Embryonic facial prominence (tissue), 1 donor: Measurements from ENCODE around the gene ATP2B2.

Experiments
- DNase-seq: peaks from one replicate; pipeline ENCODE4 v3.0.0-alpha.2; 2016; ENCODE audit errors: extremely low spot score

The ATP2B2 gene

DNA sequence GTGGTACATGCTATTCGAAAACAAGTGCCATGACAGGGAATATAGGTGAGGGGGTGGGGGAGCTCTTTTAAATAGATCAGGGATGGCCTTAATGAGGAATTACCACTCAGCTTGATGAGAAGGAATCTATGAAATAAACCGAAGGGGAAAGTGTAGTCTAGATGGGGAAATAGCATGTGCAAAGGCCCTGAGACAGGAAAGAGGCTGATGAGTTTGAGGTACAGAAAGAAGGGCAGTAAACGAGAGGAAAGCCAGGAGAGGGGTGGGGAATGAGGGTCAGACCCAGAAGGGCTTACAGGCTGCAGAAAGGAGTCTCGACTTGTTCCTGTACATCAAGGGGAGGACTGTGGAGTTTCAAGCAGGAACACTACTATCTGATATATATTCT is 12.2 kb downstream of the ATP2B2 start:
- DNase-seq: no peak

DNA sequence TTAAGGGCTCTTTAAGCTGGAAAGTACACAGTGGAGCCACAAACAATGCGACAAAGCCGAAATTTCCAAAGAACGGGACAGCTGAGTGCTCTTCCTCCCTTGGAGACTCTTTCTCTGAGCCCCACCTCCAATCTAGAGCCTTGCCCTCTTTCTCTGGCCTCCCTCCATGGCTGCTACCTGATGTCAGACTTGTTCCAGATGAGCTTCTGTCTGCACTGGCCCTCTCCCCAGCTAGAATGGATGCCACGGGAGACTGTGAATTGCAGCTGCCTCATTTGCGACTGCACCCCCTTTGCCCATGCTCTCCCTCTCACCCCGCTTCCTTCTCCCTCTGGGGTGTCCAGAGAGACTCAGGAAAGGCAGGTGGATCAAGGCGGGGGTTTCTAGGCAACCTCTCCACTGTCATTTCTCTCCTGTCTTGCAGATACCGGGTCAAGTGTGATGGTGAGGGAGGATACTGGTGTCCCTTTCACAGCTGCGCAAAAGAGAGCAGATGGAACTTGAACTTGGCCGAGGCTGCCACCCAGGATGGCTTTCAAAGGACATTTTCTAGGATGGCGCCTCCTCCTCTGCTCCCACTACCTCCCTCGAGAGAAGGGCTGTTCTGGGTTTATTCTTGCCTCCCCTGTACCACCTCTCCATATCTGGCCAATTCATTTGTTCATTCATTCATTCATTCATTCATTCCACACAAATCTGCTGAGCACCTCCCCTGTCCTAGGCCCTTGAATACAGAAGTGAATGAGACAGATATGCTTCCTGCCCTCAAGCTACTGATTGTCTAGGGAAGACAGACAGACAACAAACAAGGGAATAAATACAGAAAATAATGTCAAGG is 12.8 kb downstream of the ATP2B2 start:
- no peak for DNase-seq

DNA sequence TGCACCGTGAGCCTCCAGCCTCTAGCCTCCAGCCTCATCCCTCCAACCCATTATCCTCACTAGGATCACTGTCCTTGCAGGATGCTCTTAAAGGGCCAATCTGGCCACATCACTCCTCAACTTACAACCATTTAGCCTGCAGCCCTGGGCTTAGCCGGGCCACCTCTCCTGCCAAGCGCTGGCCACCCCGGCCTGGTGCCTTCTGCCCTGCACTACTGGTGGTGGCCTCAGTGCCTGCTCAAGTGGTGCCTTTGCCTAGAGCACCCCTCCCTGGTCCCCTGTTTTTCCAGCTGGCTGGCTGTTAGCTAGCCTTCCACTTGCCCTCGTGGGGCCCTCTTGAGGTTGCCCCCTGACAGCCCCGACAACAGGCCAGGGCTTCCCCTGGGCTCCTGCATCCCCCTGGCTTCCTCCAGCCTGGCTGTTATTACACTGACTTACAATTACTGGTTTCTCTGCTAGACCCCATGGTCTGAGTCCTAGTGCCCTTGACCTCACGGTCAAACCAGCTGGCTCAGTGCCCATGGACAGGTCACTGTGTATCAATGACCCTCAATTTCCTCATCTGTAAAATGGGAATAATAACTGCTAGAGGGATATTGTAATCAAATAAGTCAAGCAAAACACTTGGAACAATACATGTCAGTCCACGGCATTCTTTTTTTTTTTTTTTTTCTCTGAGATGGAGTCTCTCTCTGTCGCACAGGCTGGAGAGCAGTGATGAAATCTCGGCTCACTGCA is 15.5 kb downstream of the ATP2B2 start:
- DNase-seq: no peak

DNA sequence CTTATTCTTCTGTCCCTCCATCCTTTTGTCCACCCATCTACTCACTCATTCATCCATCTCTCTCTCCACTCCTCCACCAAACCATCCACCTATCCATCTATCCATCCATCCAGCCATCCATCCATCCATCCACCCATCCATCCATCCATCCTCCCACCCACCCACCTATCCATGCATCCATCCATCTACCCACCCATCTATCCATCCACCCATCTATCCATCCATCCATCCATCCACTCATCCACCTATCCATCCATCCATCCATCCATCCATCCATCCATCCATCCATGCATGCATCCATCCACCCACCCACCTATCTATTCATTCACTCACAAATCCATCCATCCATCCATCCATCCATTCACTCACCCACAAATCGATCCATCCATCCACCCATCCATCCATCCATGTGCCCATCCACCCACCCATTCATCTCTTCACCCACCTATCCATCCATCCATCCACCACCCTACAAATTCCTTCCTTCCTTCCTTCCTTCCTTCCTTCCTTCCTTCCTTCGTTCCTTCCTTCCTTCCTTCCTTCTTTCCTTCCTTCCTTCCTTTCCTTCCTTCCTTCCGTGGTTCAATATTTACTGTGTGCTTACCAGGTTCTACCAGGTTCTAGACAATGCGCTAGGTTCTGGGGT is 17.3 kb downstream of the ATP2B2 start:
- no peak for DNase-seq

DNA sequence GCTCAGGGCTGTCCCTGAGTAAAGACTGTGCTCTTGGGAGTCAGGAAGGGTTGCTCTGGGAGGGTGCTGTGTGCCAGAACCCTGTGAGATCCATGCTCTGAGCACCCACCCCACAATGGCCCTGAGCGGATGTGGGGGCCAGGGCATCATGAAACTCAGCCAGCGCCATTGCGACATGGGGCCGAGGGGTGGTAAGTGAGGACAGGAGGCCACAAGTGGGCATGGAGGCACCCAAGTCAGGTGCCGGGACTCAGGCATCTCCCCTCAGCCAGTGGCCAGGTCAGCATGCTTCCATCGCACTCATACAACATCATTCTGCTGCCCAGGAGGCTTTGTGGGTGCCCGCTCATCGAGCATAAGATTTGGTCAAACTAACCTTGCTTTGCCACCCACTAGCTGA is 19.6 kb downstream of the ATP2B2 start:
- no peak for DNase-seq

DNA sequence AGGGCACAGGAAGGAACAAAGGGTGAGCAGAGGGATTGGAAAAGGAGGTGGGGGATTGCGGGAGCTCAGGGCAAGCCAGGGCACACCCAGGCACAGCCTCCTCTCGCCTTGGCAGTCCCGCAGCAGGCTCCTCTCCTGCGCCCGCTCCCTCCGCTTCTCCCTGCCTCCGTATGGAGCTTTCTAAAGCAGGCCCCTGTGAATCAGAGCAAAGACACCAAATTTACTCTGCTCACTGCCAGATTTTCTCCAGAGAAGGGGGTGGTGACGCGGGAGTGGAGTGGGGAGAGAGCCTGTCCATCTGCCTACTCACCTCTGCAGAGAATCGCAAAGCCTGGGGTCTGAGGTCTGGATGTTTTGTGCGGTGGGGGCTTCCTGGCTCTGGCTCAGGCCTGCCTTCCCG is 20.0 kb downstream of the ATP2B2 start:
- DNase-seq: no peak

DNA sequence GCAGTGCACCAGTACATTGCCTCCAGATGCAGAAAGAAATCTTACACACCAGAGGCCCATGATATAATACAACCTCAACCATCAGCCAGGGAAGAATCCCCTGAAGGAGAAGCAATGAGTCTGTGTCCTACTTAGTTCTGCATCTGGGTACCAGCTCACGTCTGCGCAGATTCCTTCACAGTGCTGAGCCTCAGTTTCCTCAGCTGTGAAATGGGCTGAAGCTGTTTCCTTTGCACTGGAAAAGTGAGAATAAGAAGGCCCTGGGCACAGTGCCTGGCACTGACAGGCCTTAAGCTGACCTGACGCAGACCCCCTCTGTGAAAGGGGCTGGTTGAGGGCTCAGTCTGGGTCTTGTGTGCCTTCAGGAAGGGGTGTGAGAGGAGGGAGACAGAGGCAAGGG is 20.7 kb downstream of the ATP2B2 start:
- no peak for DNase-seq

DNA sequence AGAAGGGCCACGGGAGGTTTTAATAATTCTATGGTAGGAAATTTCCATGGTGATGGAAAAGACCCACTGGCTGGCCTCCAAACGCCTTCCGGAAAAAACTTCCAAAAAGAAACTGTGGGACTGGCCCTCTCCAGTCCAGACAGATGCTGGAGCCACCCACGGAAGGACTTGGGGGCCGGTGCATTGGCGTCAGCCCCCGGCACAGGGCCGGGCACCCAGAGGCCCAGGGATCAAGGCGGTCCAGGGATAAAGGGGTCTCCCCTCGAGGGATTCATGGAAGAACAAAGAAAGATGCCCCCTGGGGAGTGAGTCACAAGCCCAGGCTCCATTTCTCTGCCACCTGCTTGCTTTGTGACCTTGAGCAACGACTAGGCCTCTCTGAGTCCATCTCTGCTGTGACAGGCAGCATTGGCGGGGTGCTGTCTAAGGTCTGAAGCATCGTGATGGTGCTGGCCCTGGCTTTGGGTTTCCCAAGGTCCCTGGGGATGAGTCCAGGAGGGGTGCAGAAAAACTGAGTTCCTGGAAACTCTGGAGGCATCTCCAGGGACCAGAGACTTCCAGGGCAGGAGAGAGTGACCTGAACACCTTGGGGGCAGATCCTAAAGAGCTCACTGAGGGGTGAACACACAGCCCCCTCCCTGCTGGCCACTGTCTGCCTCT is 21.6 kb downstream of the ATP2B2 start:
- DNase-seq: no peak

DNA sequence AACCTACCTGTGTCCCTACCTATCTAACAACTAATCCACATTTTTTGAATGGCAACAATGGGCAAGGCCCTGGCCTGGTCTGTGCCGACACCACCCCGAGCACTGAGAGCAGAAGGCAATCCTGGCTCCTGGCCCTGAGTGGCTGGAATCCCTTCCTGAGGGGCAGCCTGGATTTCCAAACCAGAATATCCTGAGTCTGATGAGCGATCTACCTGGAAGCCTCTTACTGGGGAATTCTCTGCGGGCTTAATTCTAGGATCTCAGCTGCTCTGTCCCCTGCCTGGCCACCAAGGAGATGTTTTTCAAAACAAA is 22.1 kb downstream of the ATP2B2 start:
- no peak for DNase-seq

DNA sequence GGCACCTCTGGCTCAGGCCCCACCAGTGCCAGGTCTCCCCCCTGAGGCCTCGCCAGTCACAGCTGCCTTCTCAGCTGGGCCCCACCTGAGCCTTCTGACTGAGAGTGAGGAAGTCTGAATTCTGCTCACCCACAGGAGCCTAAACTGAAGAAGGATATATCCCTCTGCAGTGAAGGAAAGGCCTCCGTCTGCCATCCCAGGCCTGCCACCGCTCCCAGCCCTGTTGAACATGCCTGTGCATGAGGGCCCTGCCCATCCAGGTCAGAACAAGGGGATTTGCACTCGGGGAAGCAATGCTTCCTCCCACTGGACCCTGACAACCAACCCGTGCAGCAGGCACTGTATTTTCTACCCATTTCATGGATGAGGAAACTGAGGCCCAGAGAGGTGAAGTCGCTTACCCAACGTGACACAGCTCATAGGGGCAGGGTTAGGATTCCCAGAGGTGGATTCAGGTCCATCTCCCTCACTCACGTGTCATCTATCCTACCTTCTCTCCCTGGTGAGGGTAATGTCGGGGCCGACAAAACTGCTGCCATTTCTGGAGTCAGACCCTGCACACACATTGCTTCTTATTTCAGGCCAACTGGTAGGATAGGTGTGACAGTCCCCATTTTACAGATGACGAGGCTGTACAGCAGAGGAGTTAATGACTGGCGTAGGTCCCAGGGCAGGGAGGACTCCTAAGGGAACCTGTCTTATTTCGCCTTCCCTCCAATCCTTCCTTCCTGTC is 22.6 kb downstream of the ATP2B2 start:
- no peak for DNase-seq

DNA sequence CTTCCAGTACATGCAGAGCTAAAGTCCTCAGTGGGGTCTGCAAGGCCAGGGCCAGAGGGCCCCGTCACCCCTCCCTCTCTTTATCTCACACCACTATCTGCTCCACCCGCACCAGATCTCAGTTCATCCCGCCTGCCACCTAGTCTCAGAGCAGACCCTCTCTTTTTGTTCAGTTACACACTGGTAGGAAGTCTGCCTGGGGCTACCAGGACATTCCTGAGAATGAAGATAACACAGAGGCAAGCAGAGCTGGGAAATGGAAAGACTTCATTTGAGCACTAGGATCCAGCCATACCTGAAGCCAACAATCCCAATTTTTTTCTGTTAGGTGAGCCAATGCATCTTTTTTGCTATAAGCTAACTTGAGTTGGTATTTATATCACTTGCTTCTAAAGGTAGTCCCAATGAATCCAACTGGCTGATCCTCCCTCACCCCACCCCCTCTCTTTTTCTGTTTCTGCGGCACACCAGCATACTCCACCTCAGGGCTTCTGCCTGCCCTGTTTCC is 24.5 kb downstream of the ATP2B2 start:
- no peak for DNase-seq

DNA sequence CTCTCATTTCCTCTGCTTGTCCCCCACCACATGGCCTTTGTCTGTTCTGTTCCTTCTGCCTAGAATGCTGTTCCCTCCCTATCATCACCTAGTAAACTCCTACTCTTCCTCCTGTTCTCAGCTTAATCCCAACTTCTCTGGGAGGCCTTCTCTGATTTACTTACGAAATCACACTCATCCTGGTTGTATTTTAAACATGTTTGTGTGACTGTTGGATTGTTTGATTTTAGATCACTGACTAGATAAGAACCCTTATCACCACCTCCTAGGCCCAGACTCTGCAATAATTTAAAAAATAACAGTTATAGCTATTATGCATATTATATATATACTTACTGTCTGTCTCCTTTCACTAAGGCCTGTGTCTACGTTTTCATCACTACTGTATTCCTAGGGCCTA is 26.1 kb downstream of the ATP2B2 start:
- no peak for DNase-seq

DNA sequence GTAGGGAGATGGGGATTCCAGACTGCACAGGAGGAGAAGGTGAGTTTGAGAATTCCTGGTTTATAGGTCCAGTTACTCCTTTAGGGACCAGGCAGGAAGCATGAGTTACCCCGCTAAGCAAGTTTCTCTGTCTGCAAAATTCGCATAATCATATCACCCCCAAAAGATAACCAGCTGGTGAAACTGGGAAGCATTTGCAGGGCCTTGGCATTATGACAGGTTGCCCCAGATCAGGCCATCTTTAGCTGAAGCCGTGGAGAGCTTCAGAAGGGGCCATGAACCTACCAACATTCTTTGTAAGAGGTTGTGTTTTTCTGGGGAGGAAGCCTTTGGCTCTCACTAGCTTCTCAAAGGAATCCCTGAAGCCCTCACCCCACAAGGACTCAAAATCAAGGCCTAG is 29.4 kb downstream of the ATP2B2 start:
- DNase-seq: no peak

DNA sequence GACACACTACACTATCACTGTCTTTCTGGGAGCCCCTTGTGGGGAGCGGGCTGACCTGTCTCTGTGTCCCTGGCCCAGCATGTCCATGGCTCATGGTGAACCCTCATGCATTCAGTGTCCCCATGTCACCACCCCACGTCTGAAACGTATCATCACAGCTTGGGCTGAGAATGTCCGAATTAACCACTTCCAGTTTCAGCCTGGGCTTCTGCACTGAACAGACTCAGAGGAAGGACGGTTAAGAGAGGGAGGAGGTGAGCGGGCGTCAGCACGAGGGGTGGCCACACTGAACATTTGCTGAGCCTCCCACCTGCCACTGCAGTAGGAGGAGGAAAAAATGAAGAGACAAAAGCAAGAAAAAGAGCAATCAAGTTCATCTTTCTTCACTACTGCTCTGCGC is 30.5 kb downstream of the ATP2B2 start:
- no peak for DNase-seq

DNA sequence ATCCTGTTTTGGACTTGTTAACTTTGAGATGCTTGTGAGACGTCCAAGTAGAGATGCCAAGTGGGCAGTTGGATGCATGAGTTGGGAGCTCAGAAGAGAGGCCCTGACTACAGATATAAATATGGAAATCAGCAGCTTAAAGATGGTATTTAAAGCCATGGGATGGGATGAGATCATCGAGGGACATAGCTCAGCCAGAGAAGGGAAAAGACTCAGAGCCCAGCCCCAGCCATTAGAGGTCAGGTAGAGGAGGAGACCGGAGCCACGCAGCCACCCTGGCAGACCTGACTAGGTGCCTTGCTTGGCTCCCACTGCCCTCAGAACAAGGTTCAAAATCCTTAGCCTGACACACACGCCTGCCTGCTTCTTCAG is 31.1 kb downstream of the ATP2B2 start:
- DNase-seq: no peak

DNA sequence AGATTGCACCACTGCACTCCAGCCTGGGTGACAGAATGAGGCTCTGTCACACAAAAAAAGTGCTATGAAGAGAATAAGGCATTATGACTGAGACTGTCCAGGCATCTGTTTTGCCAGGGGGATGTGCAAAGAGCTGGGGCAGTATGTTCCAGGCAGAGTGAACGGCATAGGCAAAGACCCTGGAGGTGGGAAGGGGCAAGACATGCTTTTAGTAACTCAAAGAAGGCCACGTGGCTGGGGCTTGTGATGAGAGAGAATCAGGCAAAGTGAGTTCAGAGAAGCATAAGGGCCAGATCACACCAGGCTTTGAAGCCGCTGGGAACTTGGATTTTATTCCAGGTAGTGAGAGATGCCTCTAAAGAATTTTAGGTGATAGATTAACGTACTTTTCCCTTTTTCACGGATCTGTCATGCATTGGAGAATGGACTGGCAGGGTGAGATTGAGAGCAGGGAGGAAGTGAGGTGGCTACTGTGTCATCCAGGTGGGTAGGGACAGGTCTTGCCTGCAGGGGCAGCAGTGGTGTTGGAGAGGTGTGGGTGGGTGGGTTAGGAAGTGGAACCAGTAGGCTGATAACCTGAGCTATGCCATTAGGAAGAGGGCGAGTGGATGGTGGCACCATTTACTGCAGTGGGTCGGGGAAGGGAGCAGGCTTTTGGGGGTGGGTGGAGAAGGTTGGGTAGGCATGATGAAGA is 31.7 kb downstream of the ATP2B2 start:
- DNase-seq: no peak

DNA sequence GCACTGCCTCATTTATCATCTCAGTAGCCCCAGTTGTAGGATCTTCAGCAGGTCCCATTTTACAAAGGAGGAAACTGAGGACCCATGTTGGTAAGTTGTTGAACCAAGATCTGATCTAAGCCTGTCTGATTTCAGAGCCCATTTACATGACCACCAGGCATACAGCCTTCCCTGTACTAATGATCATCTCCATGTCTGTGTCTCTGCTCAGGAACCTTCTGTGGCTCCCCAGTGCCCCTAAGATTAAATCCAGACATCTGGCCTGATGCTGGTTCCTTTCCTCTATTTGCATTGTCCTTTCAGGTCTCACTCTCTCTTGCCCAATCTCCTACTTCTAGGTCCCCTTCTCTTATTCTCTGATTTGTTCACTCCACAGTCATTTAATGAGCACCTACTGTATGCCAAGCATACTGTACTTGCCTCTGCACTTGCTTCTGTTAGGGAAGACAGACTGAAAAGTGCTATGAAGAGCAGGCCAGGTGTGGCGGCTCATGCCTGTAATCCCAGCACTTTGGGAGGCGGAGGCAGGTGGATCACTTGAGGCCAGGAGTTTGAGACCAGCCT is 32.4 kb downstream of the ATP2B2 start:
- no peak for DNase-seq

DNA sequence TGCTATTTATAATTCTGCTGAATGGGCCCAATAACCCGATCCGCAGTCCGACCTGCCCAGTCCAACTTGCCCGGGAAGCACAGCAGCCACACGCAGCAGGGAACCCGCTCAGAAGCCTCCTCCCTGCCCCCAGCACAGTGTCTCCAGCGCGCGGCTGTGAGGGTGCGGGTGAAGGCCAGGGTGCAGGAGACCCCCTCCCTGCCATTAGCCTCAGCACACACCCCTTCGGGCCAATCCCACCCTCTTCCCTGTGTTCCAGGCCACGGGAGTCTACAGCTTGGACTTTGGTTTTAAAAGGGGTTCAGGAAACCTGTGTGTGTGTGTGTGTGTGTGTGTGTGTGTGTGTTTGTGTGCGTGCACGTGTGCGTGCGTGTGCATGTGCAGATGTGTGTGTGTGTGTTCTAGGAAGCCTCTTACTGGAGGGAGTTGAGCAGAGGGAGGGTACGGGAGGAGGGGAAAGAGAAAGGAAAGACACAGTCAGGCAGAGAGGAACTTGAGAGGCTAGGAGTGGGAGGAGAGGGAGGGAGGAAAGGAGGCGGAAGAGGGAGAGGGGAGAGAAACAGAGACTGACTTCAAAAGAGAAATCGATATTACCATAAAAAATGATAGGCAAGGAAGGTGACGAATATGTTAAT is 34.2 kb downstream of the ATP2B2 start:
- peak; percentile 30 for DNase-seq

DNA sequence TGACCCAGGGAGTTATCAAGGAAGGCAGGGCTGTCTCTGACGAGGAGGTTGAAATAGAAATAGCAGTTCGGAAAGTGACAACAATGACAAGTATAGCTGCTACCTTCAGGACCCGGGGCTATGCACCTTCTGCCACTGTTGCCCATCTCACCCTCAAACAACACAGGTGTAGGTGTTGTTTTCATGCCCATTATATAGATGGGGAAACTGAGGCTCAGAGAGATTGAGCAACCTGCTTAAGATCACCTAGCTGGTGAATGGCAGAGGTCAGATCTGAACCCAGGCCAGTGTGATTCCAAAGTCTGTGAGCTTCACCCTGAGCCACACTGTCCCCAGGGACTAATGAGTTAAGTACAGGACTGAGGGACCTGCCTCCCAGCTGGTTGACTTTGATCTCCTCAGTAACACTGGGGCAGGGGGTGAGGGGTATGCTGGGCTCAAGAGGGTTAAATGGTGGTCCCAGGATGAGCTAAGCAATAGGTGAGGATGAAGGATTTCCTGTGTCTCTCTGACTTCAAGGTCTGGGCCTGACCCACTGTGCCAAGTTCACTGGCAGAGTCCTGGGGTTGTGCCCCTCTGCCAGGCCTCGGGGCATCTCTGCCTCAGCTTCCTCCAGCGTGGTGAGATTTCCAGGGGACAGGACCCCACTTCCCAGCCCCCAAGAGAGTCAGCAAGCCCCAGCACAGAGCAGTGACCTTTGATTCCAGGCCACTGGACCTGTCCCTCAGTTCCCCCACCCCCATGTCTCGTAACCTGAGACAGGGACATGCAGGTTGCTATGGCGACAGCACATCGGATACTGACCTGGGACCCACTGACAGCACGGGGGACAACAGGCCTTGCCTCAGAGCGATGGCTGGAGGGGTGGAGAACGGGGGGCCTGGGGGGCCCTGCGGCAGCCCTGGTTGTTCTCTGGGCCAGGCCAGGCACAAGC is 35.0 kb downstream of the ATP2B2 start:
- no peak for DNase-seq
